Natural killer cell (primary cell): Measurements from ENCODE around the gene TMEM198. TPM values are rescaled to one million over a fixed set of nuclear protein-coding genes. Genes with fewer than 3 reads are reported as not detected.

ENCODE experiments used
- ATAC-seq, 3 donors: fragments of 150-1000 bp in 2 of 3; fragments of 200-7000 bp in 1 of 3; cut with Tn5 transposase; 1 replicate in 1 of 3; 2 replicates in 2 of 3; pipeline ENCODE4 v1.10.0; 2021; ENCODE audit warnings: mild to moderate bottlenecking in 2 of 3, moderate library complexity in 2 of 3
- DNase-seq, 2 donors: peaks; one replicate each; pipeline versions ENCODE4 v3.0.0 to v3.0.0-alpha.2; 2013 to 2021; ENCODE audit warnings: mixed read lengths in 1 of 2
- H3K27ac ChIP-seq: one replicate; pipeline ENCODE4 v1.5.1; 2013; ENCODE audit warnings: mild to moderate bottlenecking, low read length
- H3K27me3 ChIP-seq: one replicate; pipeline ENCODE4 v1.6.1; 2013; ENCODE audit warnings: low read length; ENCODE audit not compliant: control insufficient read depth, insufficient read depth
- H3K36me3 ChIP-seq: one replicate; pipeline ENCODE4 v1.6.1; 2013; ENCODE audit warnings: low read length; ENCODE audit not compliant: control insufficient read depth, insufficient read depth
- H3K4me1 ChIP-seq: one replicate; pipeline ENCODE4 v1.6.1; 2013; ENCODE audit warnings: low read length; ENCODE audit not compliant: control insufficient read depth, insufficient read depth
- H3K4me3 ChIP-seq: one replicate; pipeline ENCODE4 v1.5.1; 2013; ENCODE audit warnings: low read length
- H3K9me3 ChIP-seq: one replicate; pipeline ENCODE4 v1.6.1; 2013; ENCODE audit warnings: low read length; ENCODE audit not compliant: control insufficient read depth, insufficient read depth
- H3K27ac Mint-ChIP-seq, 2 donors: one replicate each; pipeline ENCODE4 v1.8.0; 2022; ENCODE audit warnings: mild to moderate bottlenecking in 2 of 2, mixed read lengths in 2 of 2, moderate library complexity in 1 of 2
- H3K27me3 Mint-ChIP-seq, 2 donors: one replicate each; pipeline ENCODE4 v1.8.0; 2022; ENCODE audit warnings: low read depth in 2 of 2, mixed read lengths in 2 of 2
- H3K36me3 Mint-ChIP-seq: one replicate; pipeline ENCODE4 v1.8.0; 2022; ENCODE audit warnings: mixed read lengths
- H3K4me1 Mint-ChIP-seq, 2 donors: one replicate each; pipeline ENCODE4 v1.8.0; 2022; ENCODE audit warnings: mixed read lengths in 2 of 2
- H3K4me3 Mint-ChIP-seq: one replicate; pipeline ENCODE4 v1.8.0; 2022; ENCODE audit warnings: mild to moderate bottlenecking, moderate library complexity, mixed read lengths
- H3K9me3 Mint-ChIP-seq, 2 donors: one replicate each; pipeline ENCODE4 v1.8.0; 2022; ENCODE audit warnings: mixed read lengths in 2 of 2
- CTCF ChIP-seq: fragments of 200-600 bp; IDR thresholded peaks from one replicate; pipeline ENCODE4 v1.8.0; 2022; ENCODE audit warnings: antibody characterized with exemption
- WGBS: methylation state at CpG from one replicate; pipeline ENCODE4 v1.1.7; 2013; ENCODE audit warnings: missing lambda C conversion rate; ENCODE audit not compliant: insufficient coverage; 5-methylcytosine and 5-hydroxymethylcytosine counted together
- intact Hi-C: fragments of 100-400 bp; cut with micrococcal nuclease; formaldehyde crosslinking; loops from one replicate; pipeline ENCODE4 v1.14.2; 2022
- total RNA-seq, 4 donors: library from RNA; stranded (reverse); fragments of 120-200 nt in 1 of 4; gene quantifications; one replicate each; pipeline versions ENCODE4 v1.2.3 to v1.2.4, GENCODE V29; 2013 to 2022

Gene TMEM198
- total RNA-seq, 3 donors from 2014 or later (not counting 1 experiment from before 2014, with no cell fraction given): 1.7 to 2.3 (median 1.8) TPM

GRCh38 chr2:219567131-219567530 lies 23.3 kb downstream of the TMEM198 start:
- DNase-seq: no peak
- H3K36me3 ChIP-seq: no peaks in the 10 kb centered on the region
- peaks cover 9% of the 10 kb centered on the region for H3K27me3 ChIP-seq
- WGBS: 94% methylated on average over 18 of the region's 18 CpGs
- H3K9me3 Mint-ChIP-seq: no peaks in the 10 kb centered on the region
- H3K4me1 Mint-ChIP-seq: no peaks in the 10 kb centered on the region
- peaks cover 30 to 39% of the 10 kb centered on the region in 2 donors for H3K27me3 Mint-ChIP-seq
- H3K27ac ChIP-seq: no peak overlapping the region
- ATAC-seq: no peak
- no peak for TF ChIP-seq CTCF
- peaks cover 7% of the 10 kb centered on the region for H3K4me1 ChIP-seq
- H3K4me3 Mint-ChIP-seq: no peak overlapping the region
- no peak overlapping the region for H3K27ac Mint-ChIP-seq
- intact Hi-C loops: no loop called here
- H3K4me3 ChIP-seq: no peak overlapping the region
- no peaks in the 10 kb centered on the region for H3K9me3 ChIP-seq
- no peaks in the 10 kb centered on the region for H3K36me3 Mint-ChIP-seq

GRCh38 chr2:219567791-219568361 lies 24.0 kb downstream of the TMEM198 start:
- H3K4me3 Mint-ChIP-seq: no peak overlapping the region
- no peak overlapping the region for H3K27ac Mint-ChIP-seq
- Histone ChIP-seq H3K27me3 (peaks cover 11% of the 10 kb centered on the region), H3K27ac (no peak overlapping the region), H3K4me3 (no peak overlapping the region), H3K9me3 (no peaks in the 10 kb centered on the region), H3K36me3 (no peaks in the 10 kb centered on the region), H3K4me1 (peaks cover 7% of the 10 kb centered on the region)
- DNase-seq: no peak
- no peaks in the 10 kb centered on the region for H3K4me1 Mint-ChIP-seq
- 95% methylated on average over 35 of the region's 35 CpGs for WGBS
- intact Hi-C loops: no loop called here
- no peaks in the 10 kb centered on the region for H3K36me3 Mint-ChIP-seq
- ATAC-seq: no peak
- H3K27me3 Mint-ChIP-seq: peaks cover 29 to 43% of the 10 kb centered on the region in 2 donors
- no peaks in the 10 kb centered on the region for H3K9me3 Mint-ChIP-seq
- no peak for TF ChIP-seq CTCF

DNA sequence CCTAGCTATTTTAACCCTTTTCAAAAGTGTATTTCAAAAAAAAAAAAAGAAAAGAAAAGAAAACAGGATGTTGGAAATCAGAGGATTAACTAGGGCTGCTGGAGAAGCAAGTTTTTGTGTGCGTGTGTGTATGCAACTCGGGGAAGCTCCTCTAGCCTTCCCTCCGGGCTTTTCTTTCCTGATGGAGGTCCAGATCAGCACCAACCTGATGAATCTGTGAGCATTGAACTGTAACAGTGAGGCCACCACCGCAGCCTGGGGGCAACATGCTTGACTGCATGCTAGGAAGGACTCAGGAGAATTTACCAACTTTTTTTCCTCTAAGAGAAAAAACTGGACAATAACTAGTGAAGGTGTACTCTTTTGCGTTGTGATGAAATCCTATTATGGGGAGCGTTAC lies 25.2 kb downstream of the TMEM198 start:
- intact Hi-C loops: no loop called here
- Mint-ChIP-seq H3K27ac (no peak overlapping the region), H3K9me3 (no peaks in the 10 kb centered on the region), H3K27me3 (peaks cover 31 to 50% of the 10 kb centered on the region in 2 donors), H3K36me3 (no peaks in the 10 kb centered on the region), H3K4me3 (no peak overlapping the region), H3K4me1 (no peaks in the 10 kb centered on the region)
- Histone ChIP-seq H3K9me3 (no peaks in the 10 kb centered on the region), H3K4me1 (peaks cover 7% of the 10 kb centered on the region), H3K36me3 (no peaks in the 10 kb centered on the region), H3K4me3 (no peak overlapping the region), H3K27me3 (peaks cover 11% of the 10 kb centered on the region), H3K27ac (no peak overlapping the region)
- DNase-seq (no peak), ATAC-seq (no peak)
- no peak for TF ChIP-seq CTCF
- 90% methylated on average over 4 of the region's 6 CpGs for WGBS

GRCh38 chr2:219569635-219570034 lies 25.8 kb downstream of the TMEM198 start:
- ATAC-seq (no peak), DNase-seq (no peak)
- Histone ChIP-seq H3K27me3 (peaks cover 11% of the 10 kb centered on the region), H3K4me1 (peaks cover 7% of the 10 kb centered on the region), H3K4me3 (no peak overlapping the region), H3K36me3 (no peaks in the 10 kb centered on the region), H3K9me3 (no peaks in the 10 kb centered on the region), H3K27ac (no peak overlapping the region)
- no peak overlapping the region for H3K27ac Mint-ChIP-seq
- no peaks in the 10 kb centered on the region for H3K9me3 Mint-ChIP-seq
- no peaks in the 10 kb centered on the region for H3K36me3 Mint-ChIP-seq
- TF ChIP-seq CTCF: no peak
- no peaks in the 10 kb centered on the region for H3K4me1 Mint-ChIP-seq
- H3K4me3 Mint-ChIP-seq: peak overlapping the region; percentile 18
- WGBS: 83% methylated on average over 4 of the region's 6 CpGs
- intact Hi-C loops: no loop called here
- H3K27me3 Mint-ChIP-seq: peaks cover 28 to 45% of the 10 kb centered on the region in 2 donors
